Astrocyte (in vitro differentiated cells and primary cell): ENCODE results near the gene RTL10. TPM values are rescaled to one million over a fixed set of nuclear protein-coding genes. Genes with fewer than 3 reads are reported as not detected.

Experiments
- DNase-seq: peaks from one replicate; pipeline ENCODE4 v3.0.0-alpha.2; 2010; ENCODE audit warnings: low read depth
- FAIRE-seq: peaks from 2 replicates; lab custom pipeline; 2011; peaks lifted over from hg19 to GRCh38; lab: Jason Lieb, UNC
- H2AFZ ChIP-seq: 2 replicates; pipeline ENCODE4 v1.6.0; 2012; ENCODE audit warnings: low read depth, low read length, inconsistent platforms
- H3K27ac ChIP-seq: 2 replicates; pipeline ENCODE4 v1.5.1; 2011; ENCODE audit warnings: low read depth, low read length, inconsistent platforms
- H3K27me3 ChIP-seq: 2 replicates; pipeline ENCODE4 v1.6.0; 2011; ENCODE audit warnings: low read length, inconsistent platforms; ENCODE audit not compliant: insufficient read depth
- H3K36me3 ChIP-seq: 2 replicates; pipeline ENCODE4 v1.5.1; 2011; ENCODE audit warnings: low read length, inconsistent platforms; ENCODE audit not compliant: insufficient read depth
- H3K4me1 ChIP-seq: 2 replicates; pipeline ENCODE4 v1.5.1; 2011; ENCODE audit warnings: low read length, inconsistent platforms; ENCODE audit not compliant: insufficient read depth
- H3K4me2 ChIP-seq: 2 replicates; pipeline ENCODE4 v1.6.0; 2012; ENCODE audit warnings: low read length, inconsistent platforms
- H3K4me3 ChIP-seq: 2 replicates; pipeline ENCODE4 v1.5.1; 2011; ENCODE audit warnings: low read depth, mild to moderate bottlenecking, low read length, inconsistent platforms; ENCODE audit not compliant: insufficient read depth
- H3K79me2 ChIP-seq: 2 replicates; pipeline ENCODE4 v1.6.0; 2012; ENCODE audit warnings: mild to moderate bottlenecking, low read length, inconsistent platforms; ENCODE audit not compliant: insufficient read depth
- H3K9ac ChIP-seq: 2 replicates; pipeline ENCODE4 v1.6.0; 2012; ENCODE audit warnings: mild to moderate bottlenecking, low read length, inconsistent platforms
- H3K9me3 ChIP-seq: 2 replicates; pipeline ENCODE4 v1.5.1; 2012; ENCODE audit warnings: low read depth, mild to moderate bottlenecking, low read length, inconsistent platforms; ENCODE audit not compliant: insufficient read depth
- H4K20me1 ChIP-seq: 2 replicates; pipeline ENCODE4 v1.6.0; 2012; ENCODE audit warnings: low read length, inconsistent platforms; ENCODE audit not compliant: insufficient read depth
- H3K27ac Mint-ChIP-seq: one replicate; pipeline ENCODE4 v1.8.0; 2021; ENCODE audit warnings: mild to moderate bottlenecking, mixed read lengths; ENCODE audit not compliant: unreplicated experiment
- H3K27me3 Mint-ChIP-seq: one replicate; pipeline ENCODE4 v1.8.0; 2021; ENCODE audit warnings: low read depth, mixed read lengths; ENCODE audit not compliant: unreplicated experiment
- H3K36me3 Mint-ChIP-seq: one replicate; pipeline ENCODE4 v1.8.0; 2021; ENCODE audit warnings: low read depth, mixed read lengths; ENCODE audit not compliant: unreplicated experiment
- H3K4me1 Mint-ChIP-seq: one replicate; pipeline ENCODE4 v1.8.0; 2021; ENCODE audit warnings: low read depth, mixed read lengths; ENCODE audit not compliant: unreplicated experiment
- H3K4me3 Mint-ChIP-seq: one replicate; pipeline ENCODE4 v1.8.0; 2021; ENCODE audit warnings: mild to moderate bottlenecking, moderate library complexity, mixed read lengths; ENCODE audit not compliant: unreplicated experiment
- H3K9me3 Mint-ChIP-seq: one replicate; pipeline ENCODE4 v1.8.0; 2021; ENCODE audit warnings: mild to moderate bottlenecking, mixed read lengths; ENCODE audit not compliant: unreplicated experiment
- EZH2 ChIP-seq: IDR thresholded peaks from 2 replicates; pipeline ENCODE4 v1.6.1; 2012; ENCODE audit warnings: mild to moderate bottlenecking, low read length, inconsistent platforms; ENCODE audit not compliant: insufficient read depth
- total RNA-seq: library from RNA; stranded (reverse); gene quantifications from 2 replicates; pipeline ENCODE4 v1.2.1, GENCODE V29; 2021
- TF ChIP-seq, protein P1 (sequence below): IDR thresholded peaks from 2 replicates; pipeline ENCODE4 v1.5.1; 2011; ENCODE audit warnings: low read depth, mild to moderate bottlenecking, inconsistent platforms, low read length, moderate library complexity; ENCODE audit not compliant: insufficient read depth

Gene RTL10
- total RNA-seq, 1 donor from 2014 or later = 43.0 TPM

DNA sequence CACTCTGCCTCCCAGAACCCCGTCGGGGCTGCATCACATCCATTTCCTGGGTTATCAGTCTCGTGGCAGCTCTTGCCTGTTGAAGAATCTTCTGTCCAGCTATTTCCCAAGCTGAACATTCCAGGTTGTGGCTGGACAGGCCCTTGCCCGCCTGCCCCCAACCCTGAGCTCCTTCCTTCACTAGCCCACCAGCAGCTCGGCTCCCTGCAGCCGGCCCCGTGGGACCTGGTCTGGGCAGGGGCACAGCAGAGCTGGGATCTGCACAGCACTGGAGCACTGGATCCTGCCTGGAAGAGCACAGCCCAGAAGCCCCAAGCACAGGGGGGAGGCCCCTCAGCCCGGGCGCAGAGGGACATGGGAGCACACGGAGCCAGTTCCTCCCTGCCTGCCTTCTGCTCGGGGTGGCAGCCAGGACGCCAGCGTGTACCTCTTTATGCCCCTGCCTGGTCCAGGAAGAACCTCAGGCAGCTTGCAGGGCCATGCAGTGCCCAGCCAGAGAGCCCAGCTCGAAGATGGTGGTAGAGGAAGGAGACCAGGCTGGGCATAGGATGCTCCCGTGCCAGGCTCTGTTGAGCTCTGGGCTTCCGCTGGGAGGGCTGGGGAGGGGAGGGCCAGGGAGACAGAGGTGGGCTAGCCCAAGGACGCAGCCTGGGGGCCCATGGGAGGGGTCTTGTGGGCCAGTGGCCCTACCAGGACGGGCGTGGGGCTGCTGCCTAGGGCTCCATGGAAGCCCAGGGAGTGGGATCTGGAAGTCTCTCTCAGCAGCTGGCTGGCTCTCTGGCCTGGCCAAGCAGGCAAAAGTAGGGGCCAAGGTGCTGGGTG, 16.6 kb upstream of the RTL10 start:
- peaks cover 20% of the 10 kb centered on the region for H3K4me1 ChIP-seq
- no peak overlapping the region for H3K4me2 ChIP-seq
- H3K36me3 ChIP-seq = no peaks in the 10 kb centered on the region
- no peaks in the 10 kb centered on the region for H3K27me3 ChIP-seq
- no peak overlapping the region for H3K4me3 ChIP-seq
- no peak overlapping the region for H3K27ac ChIP-seq
- no peak overlapping the region for H3K9ac ChIP-seq
- DNase-seq (no peak), FAIRE-seq (no peak)
- H3K27me3 Mint-ChIP-seq = no peaks in the 10 kb centered on the region
- no peak overlapping the region for H2AFZ ChIP-seq
- H3K4me3 Mint-ChIP-seq = no peak overlapping the region
- H3K4me1 Mint-ChIP-seq = no peaks in the 10 kb centered on the region
- TF ChIP-seq, protein P1, sequence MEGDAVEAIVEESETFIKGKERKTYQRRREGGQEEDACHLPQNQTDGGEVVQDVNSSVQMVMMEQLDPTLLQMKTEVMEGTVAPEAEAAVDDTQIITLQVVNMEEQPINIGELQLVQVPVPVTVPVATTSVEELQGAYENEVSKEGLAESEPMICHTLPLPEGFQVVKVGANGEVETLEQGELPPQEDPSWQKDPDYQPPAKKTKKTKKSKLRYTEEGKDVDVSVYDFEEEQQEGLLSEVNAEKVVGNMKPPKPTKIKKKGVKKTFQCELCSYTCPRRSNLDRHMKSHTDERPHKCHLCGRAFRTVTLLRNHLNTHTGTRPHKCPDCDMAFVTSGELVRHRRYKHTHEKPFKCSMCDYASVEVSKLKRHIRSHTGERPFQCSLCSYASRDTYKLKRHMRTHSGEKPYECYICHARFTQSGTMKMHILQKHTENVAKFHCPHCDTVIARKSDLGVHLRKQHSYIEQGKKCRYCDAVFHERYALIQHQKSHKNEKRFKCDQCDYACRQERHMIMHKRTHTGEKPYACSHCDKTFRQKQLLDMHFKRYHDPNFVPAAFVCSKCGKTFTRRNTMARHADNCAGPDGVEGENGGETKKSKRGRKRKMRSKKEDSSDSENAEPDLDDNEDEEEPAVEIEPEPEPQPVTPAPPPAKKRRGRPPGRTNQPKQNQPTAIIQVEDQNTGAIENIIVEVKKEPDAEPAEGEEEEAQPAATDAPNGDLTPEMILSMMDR = no peak
- no peak for TF ChIP-seq EZH2
- no peak overlapping the region for H3K27ac Mint-ChIP-seq
- H3K9me3 Mint-ChIP-seq = no peaks in the 10 kb centered on the region
- no peaks in the 10 kb centered on the region for H3K79me2 ChIP-seq
- no peaks in the 10 kb centered on the region for H3K36me3 Mint-ChIP-seq
- H4K20me1 ChIP-seq = no peaks in the 10 kb centered on the region
- no peaks in the 10 kb centered on the region for H3K9me3 ChIP-seq

DNA sequence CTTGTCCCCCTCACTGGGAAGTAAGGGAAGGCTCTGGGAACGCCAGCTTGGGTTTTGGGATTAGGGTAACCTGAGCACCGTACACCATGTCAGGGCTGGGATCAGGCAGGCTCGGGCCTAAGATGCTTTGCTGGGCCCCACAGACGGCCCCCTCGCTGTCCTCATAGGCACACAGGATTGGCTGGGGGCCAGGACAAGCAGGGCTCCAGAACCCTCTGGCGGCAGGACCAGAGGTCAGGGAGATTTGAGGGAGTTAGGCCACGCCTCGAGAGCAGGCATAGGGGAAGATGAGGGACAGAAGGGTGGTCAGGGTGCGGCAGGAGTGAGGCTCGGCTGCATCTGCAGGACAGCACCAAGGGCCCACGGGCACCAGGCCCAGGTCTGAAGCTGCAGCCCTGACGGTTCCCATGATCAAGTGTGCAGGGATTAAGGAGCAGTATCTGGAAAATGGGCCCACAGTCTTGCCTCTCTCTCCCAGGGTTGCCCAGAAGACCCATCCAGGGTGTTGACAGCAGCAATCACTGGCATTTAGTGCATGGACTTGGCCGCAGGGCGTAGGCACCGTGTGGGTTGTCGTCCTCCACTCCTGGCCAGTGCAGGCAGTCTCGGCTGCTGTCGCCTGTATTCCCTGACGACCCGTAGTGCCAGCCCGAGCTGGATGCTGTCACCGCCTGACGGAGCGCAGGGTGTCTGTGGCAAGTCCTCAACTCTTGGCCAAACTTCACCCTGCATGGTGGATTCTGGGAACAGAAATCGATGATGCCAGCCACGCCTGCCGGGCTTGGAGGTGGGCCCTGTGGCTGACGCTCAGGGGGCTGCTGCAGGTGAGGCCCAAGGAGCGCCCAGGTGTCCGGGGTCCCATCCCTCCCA, 15.7 kb upstream of the RTL10 start:
- Histone ChIP-seq H3K9me3 (no peaks in the 10 kb centered on the region), H3K4me1 (peaks cover 12% of the 10 kb centered on the region), H3K79me2 (no peaks in the 10 kb centered on the region), H3K36me3 (no peaks in the 10 kb centered on the region), H3K4me2 (no peak overlapping the region), H3K27me3 (no peaks in the 10 kb centered on the region), H3K4me3 (no peak overlapping the region), H4K20me1 (no peaks in the 10 kb centered on the region), H3K9ac (no peak overlapping the region), H3K27ac (no peak overlapping the region), H2AFZ (no peak overlapping the region)
- no peak overlapping the region for H3K4me3 Mint-ChIP-seq
- peaks cover 4% of the 10 kb centered on the region for H3K4me1 Mint-ChIP-seq
- no peak for DNase-seq
- TF ChIP-seq, protein P1 = no peak
- TF ChIP-seq EZH2 = no peak
- H3K9me3 Mint-ChIP-seq = no peaks in the 10 kb centered on the region
- H3K27me3 Mint-ChIP-seq = no peaks in the 10 kb centered on the region
- H3K27ac Mint-ChIP-seq = no peak overlapping the region
- no peaks in the 10 kb centered on the region for H3K36me3 Mint-ChIP-seq
- FAIRE-seq = no peak
